Trophoblast cell (in vitro differentiated cells and primary cell): ENCODE results near the gene ARHGAP22.

Source experiments
- DNase-seq, 2 donors: peaks; one replicate each; pipeline ENCODE4 v3.0.0-alpha.2; 2016
- H2AFZ ChIP-seq: 2 replicates; pipeline ENCODE4 v1.6.1; 2013; ENCODE audit warnings: low read length, moderate library complexity, mild to moderate bottlenecking; ENCODE audit not compliant: insufficient read depth, poor library complexity
- H2AK5ac ChIP-seq: 2 replicates; pipeline ENCODE4 v1.6.1; 2013; ENCODE audit warnings: mild to moderate bottlenecking, low read length
- H2BK120ac ChIP-seq: 2 replicates; pipeline ENCODE4 v1.6.1; 2013; ENCODE audit warnings: low read length, mild to moderate bottlenecking, moderate library complexity; ENCODE audit not compliant: insufficient read depth, poor library complexity
- H2BK12ac ChIP-seq: 2 replicates; pipeline ENCODE4 v1.6.1; 2013; ENCODE audit warnings: mild to moderate bottlenecking, low read length, moderate library complexity
- H2BK5ac ChIP-seq: 2 replicates; pipeline ENCODE4 v1.6.1; 2013; ENCODE audit warnings: low read length, low read depth, moderate library complexity, mild to moderate bottlenecking; ENCODE audit not compliant: poor library complexity
- H3K14ac ChIP-seq: 2 replicates; pipeline ENCODE4 v1.6.1; 2013; ENCODE audit warnings: mild to moderate bottlenecking, low read length
- H3K18ac ChIP-seq: 2 replicates; pipeline ENCODE4 v1.6.1; 2013; ENCODE audit warnings: mild to moderate bottlenecking, low read length
- H3K23ac ChIP-seq: 2 replicates; pipeline ENCODE4 v1.6.1; 2013; ENCODE audit warnings: low read length
- H3K27ac ChIP-seq: 2 replicates; pipeline ENCODE4 v1.5.1; 2013; ENCODE audit warnings: low read depth, mild to moderate bottlenecking, inconsistent platforms, low read length, moderate library complexity
- H3K27me3 ChIP-seq: 2 replicates; pipeline ENCODE4 v1.6.1; 2013; ENCODE audit warnings: inconsistent platforms, mild to moderate bottlenecking, low read length, moderate library complexity; ENCODE audit not compliant: insufficient read depth
- H3K36me3 ChIP-seq, 2 experiments: 1 replicate in 1 of 2; 2 replicates in 1 of 2; pipeline ENCODE4 v1.6.1; 2013; ENCODE audit warnings: low read length in 2 of 2, mild to moderate bottlenecking in 2 of 2, moderate library complexity in 1 of 2; ENCODE audit not compliant: insufficient read depth in 2 of 2, control insufficient read depth in 1 of 2
- H3K4ac ChIP-seq: 2 replicates; pipeline ENCODE4 v1.6.1; 2013; ENCODE audit warnings: low read depth, mild to moderate bottlenecking, low read length, moderate library complexity
- H3K4me1 ChIP-seq, 2 experiments: 1 replicate in 1 of 2; 2 replicates in 1 of 2; pipeline ENCODE4 v1.6.1; 2013; ENCODE audit warnings: low read length in 2 of 2, mild to moderate bottlenecking in 2 of 2, moderate library complexity in 1 of 2; ENCODE audit not compliant: insufficient read depth in 2 of 2, control insufficient read depth in 1 of 2
- H3K4me2 ChIP-seq: 2 replicates; pipeline ENCODE4 v1.6.1; 2013; ENCODE audit warnings: inconsistent platforms, mild to moderate bottlenecking, low read length, moderate library complexity
- H3K4me3 ChIP-seq: 2 replicates; pipeline ENCODE4 v1.5.1; 2013; ENCODE audit warnings: mild to moderate bottlenecking, low read depth, low read length, inconsistent platforms
- H3K79me1 ChIP-seq: one replicate; pipeline ENCODE4 v1.6.1; 2013; ENCODE audit warnings: low read length
- H3K79me2 ChIP-seq: 2 replicates; pipeline ENCODE4 v1.6.1; 2013; ENCODE audit warnings: low read length, mild to moderate bottlenecking; ENCODE audit not compliant: control insufficient read depth, insufficient read depth, poor library complexity
- H3K9ac ChIP-seq: 2 replicates; pipeline ENCODE4 v1.6.1; 2013; ENCODE audit warnings: mild to moderate bottlenecking, low read length
- H3K9me3 ChIP-seq: 2 replicates; pipeline ENCODE4 v1.6.1; 2013; ENCODE audit warnings: low read depth, mild to moderate bottlenecking, control low read depth, inconsistent platforms, low read length; ENCODE audit not compliant: insufficient read depth
- H4K12ac ChIP-seq: 2 replicates; pipeline ENCODE4 v1.6.1; 2013; ENCODE audit warnings: low read depth, mild to moderate bottlenecking, low read length, moderate library complexity
- H4K8ac ChIP-seq: 2 replicates; pipeline ENCODE4 v1.6.1; 2013; ENCODE audit warnings: low read depth, mild to moderate bottlenecking, low read length, moderate library complexity
- H4K91ac ChIP-seq: one replicate; pipeline ENCODE4 v1.6.1; 2013; ENCODE audit warnings: low read depth, mild to moderate bottlenecking, low read length, moderate library complexity
- WGBS: extraction: QIAGEN DNeasy Blood & Tissue Kit; methylation state at CpG from one replicate; pipeline ENCODE4 v1.1.7; 2013; ENCODE audit warnings: missing lambda C conversion rate; ENCODE audit not compliant: insufficient read length, insufficient coverage; ENCODE audit errors: extremely low coverage; 5-methylcytosine and 5-hydroxymethylcytosine counted together

Gene ARHGAP22

DNA sequence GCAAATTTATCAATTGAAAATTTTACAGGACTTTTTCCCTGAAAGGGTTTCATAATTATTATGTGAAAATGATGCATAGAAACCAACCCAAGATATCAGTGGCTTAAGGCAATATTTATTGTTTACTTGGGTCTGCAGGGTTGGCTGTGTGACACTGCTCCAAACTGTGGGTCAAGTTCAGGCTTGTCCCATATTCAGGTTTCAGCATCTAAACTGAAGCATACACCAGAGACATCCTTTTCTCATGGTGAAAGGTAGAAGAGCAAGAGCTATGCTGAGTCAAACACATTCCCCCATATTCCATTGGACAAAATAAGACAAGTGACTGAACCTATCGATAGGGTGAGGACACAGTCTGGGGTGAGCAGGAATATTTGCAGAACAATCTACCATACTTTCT is 187.5 kb downstream of the ARHGAP22 start:
- no peak overlapping the region for H3K23ac ChIP-seq
- H2AFZ ChIP-seq, result no peak overlapping the region
- no peaks in the 10 kb centered on the region for H3K79me1 ChIP-seq
- H2BK12ac ChIP-seq, result no peak overlapping the region
- H3K9ac ChIP-seq, result no peak overlapping the region
- no CpG with 5 or more reads among the region's 1 CpG for WGBS
- H2BK5ac ChIP-seq, result no peak overlapping the region
- no peaks in the 10 kb centered on the region for H3K27me3 ChIP-seq
- no peaks in the 10 kb centered on the region for H3K36me3 ChIP-seq
- H3K27ac ChIP-seq, result no peak overlapping the region
- H2AK5ac ChIP-seq, result no peak overlapping the region
- no peaks in the 10 kb centered on the region for H3K9me3 ChIP-seq
- H3K18ac ChIP-seq, result no peak overlapping the region
- no peak overlapping the region for H3K4me2 ChIP-seq
- no peak overlapping the region for H3K14ac ChIP-seq
- H4K8ac ChIP-seq, result no peak overlapping the region
- H3K79me2 ChIP-seq, result no peaks in the 10 kb centered on the region
- no peak overlapping the region for H2BK120ac ChIP-seq
- no peaks in the 10 kb centered on the region for H3K4me1 ChIP-seq
- H4K91ac ChIP-seq, result no peak overlapping the region
- no peak for DNase-seq
- no peak overlapping the region for H3K4me3 ChIP-seq
- H4K12ac ChIP-seq, result no peak overlapping the region
- H3K4ac ChIP-seq, result no peak overlapping the region

GRCh38 chr10:48416584-48417232 is 188.2 kb downstream of the ARHGAP22 start:
- Histone ChIP-seq H3K9ac (no peak overlapping the region), H3K23ac (no peak overlapping the region), H4K91ac (no peak overlapping the region), H3K79me1 (no peaks in the 10 kb centered on the region), H2AFZ (no peak overlapping the region), H3K36me3 (peaks cover 0 to 3% of the 10 kb centered on the region in 2 experiments), H3K4me3 (no peak overlapping the region), H3K14ac (no peak overlapping the region), H3K4me2 (no peak overlapping the region), H2BK5ac (no peak overlapping the region), H2BK120ac (no peak overlapping the region), H3K18ac (no peak overlapping the region), H2BK12ac (no peak overlapping the region), H3K27ac (no peak overlapping the region), H4K12ac (no peak overlapping the region), H3K4me1 (no peaks in the 10 kb centered on the region), H3K79me2 (no peaks in the 10 kb centered on the region), H3K27me3 (no peaks in the 10 kb centered on the region), H3K4ac (no peak overlapping the region), H2AK5ac (no peak overlapping the region), H3K9me3 (no peaks in the 10 kb centered on the region), H4K8ac (no peak overlapping the region)
- no CpG with 5 or more reads among the region's 2 CpGs for WGBS
- DNase-seq, result peak in 1 of 2 donors; percentile 5

DNA sequence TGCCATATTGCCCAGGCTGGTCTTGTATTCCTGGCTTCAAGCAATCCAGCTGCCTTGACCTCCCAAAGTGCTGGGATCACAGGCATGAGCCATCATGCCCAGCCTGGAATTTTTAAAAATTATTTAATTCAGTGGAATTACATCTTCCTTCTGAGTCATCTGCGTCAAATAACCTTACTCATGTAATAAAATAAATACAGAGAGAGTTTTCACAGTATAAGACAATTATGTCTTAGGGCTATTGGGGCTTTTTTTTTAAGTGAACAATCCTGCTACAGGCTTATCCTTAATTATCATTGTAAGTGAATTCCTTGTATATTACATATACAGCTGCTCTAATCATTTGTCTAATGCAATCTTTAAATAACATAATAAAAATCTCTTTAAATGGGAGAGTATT is 190.1 kb downstream of the ARHGAP22 start:
- Histone ChIP-seq H2AFZ (no peak overlapping the region), H3K27ac (no peak overlapping the region), H4K91ac (no peak overlapping the region), H3K18ac (no peak overlapping the region), H3K9ac (no peak overlapping the region), H3K4me1 (no peaks in the 10 kb centered on the region), H4K8ac (no peak overlapping the region), H3K23ac (no peak overlapping the region), H3K4me3 (no peak overlapping the region), H2BK5ac (no peak overlapping the region), H3K79me2 (no peaks in the 10 kb centered on the region), H3K4ac (no peak overlapping the region), H3K27me3 (no peaks in the 10 kb centered on the region), H2BK12ac (no peak overlapping the region), H2AK5ac (no peak overlapping the region), H3K14ac (no peak overlapping the region), H4K12ac (no peak overlapping the region), H3K4me2 (no peak overlapping the region), H3K9me3 (no peaks in the 10 kb centered on the region), H2BK120ac (no peak overlapping the region), H3K36me3 (peaks cover 0 to 3% of the 10 kb centered on the region in 2 experiments), H3K79me1 (no peaks in the 10 kb centered on the region)
- WGBS, result no CpG with 5 or more reads among the region's 1 CpG
- DNase-seq, result no peak

DNA sequence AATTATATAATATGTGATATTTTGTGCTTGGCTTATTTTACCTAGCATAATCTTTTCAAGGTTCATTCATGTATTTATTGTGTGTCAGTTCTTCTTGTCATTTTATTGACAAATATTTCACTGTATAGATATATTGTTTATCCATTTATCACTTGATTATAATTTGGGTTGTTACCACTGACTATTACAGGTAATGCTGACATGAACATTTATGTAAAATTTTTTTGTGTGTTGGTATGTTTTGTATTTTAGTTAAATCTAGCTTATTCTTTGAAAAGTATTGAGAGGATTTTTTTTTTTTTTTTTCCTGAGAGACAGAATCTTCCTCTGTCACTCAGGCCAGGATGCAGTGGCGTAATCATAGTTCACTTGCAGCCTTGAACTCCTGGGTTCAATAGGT is 190.7 kb downstream of the ARHGAP22 start:
- no peak overlapping the region for H3K4me3 ChIP-seq
- no peak overlapping the region for H3K4ac ChIP-seq
- no peak overlapping the region for H2BK5ac ChIP-seq
- no peak overlapping the region for H2BK12ac ChIP-seq
- no peak overlapping the region for H4K8ac ChIP-seq
- no peak overlapping the region for H3K4me2 ChIP-seq
- no peak for DNase-seq
- no peaks in the 10 kb centered on the region for H3K27me3 ChIP-seq
- no peak overlapping the region for H2BK120ac ChIP-seq
- H3K79me2 ChIP-seq, result no peaks in the 10 kb centered on the region
- H4K12ac ChIP-seq, result no peak overlapping the region
- no peaks in the 10 kb centered on the region for H3K9me3 ChIP-seq
- no peak overlapping the region for H3K27ac ChIP-seq
- H2AFZ ChIP-seq, result no peak overlapping the region
- no peaks in the 10 kb centered on the region for H3K79me1 ChIP-seq
- no peaks in the 10 kb centered on the region for H3K4me1 ChIP-seq
- no CpG with 5 or more reads among the region's 1 CpG for WGBS
- no peak overlapping the region for H3K23ac ChIP-seq
- H2AK5ac ChIP-seq, result no peak overlapping the region
- H3K9ac ChIP-seq, result no peak overlapping the region
- peaks cover 0 to 3% of the 10 kb centered on the region in 2 experiments for H3K36me3 ChIP-seq
- H3K14ac ChIP-seq, result no peak overlapping the region
- H4K91ac ChIP-seq, result no peak overlapping the region
- H3K18ac ChIP-seq, result no peak overlapping the region
